ENCODE measurements around the gene ST7.

The ST7 gene

DNA sequence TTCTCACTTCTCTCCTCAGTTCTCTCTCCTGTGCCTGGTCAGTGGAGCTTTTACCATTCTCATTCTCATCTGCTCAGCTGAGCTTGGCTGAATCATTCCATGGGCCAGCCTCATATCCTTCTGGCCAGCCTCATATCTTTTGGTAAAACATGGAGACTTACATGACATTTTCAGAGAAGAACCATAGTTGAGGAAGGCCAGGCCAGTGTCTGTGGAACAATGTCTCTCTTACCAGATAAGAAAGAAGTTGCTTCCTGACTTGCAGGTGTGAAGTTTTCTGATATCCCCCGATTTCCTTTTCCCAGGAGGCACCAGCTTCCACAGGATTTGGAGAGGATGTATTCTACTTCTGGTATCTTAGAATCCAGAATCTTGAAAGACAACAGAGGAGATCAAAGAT, 24.7 kb downstream of the ST7 start:
- H3K9me3 ChIP-seq, result no peaks in the 10 kb centered on the region
- H3K27me3 ChIP-seq, result no peaks in the 10 kb centered on the region
- no peak for DNase-seq
- no peaks in the 10 kb centered on the region for H3K36me3 ChIP-seq
- no peak for TF ChIP-seq CTCF (IDR thresholded peaks at IDR 0.05; ENCODE audit: low read depth, low read length)
- H3K4me1 ChIP-seq, result peaks cover 7% of the 10 kb centered on the region
- H3K4me3 ChIP-seq (ENCODE audit: low read depth, low read length), result no peak overlapping the region

- Histone ChIP-seq H3K9me3 (no peaks in the 10 kb centered on the region), H3K4me1 (peaks cover 7% of the 10 kb centered on the region), H3K36me3 (no peaks in the 10 kb centered on the region), H3K27me3 (no peaks in the 10 kb centered on the region), H3K4me3 (ENCODE audit: low read depth, low read length) (no peak overlapping the region)
- no peak for TF ChIP-seq CTCF (IDR thresholded peaks at IDR 0.05; ENCODE audit: low read depth, low read length)
- no peak for DNase-seq
Measured at GRCh38 chr7:116979430-116979829, 26.1 kb downstream of the ST7 start.

DNA sequence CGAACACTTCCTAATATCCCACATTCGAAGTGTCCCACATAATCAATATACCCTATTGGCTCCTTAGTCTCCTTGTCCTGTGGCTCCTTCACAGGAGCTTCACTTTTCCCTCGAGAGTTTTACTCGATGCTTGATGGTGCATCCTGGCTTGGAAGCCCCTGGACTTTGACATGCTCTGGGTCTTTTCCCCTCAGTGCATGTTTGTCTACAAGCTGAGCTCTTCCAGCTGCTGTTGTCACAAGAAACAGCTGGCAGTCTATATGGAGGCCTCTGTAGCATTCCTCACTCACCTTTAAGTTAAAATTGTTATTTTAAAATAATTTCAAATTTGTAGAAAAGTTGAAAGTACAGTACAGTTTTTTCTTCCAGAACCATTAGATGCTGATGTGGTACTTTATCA, 27.1 kb downstream of the ST7 start:
- TF ChIP-seq CTCF (IDR thresholded peaks at IDR 0.05; ENCODE audit: low read depth, low read length), result no peak
- Histone ChIP-seq H3K4me3 (ENCODE audit: low read depth, low read length) (no peak overlapping the region), H3K27me3 (no peaks in the 10 kb centered on the region), H3K36me3 (no peaks in the 10 kb centered on the region), H3K4me1 (peaks cover 7% of the 10 kb centered on the region), H3K9me3 (no peaks in the 10 kb centered on the region)
- no peak for DNase-seq

DNA sequence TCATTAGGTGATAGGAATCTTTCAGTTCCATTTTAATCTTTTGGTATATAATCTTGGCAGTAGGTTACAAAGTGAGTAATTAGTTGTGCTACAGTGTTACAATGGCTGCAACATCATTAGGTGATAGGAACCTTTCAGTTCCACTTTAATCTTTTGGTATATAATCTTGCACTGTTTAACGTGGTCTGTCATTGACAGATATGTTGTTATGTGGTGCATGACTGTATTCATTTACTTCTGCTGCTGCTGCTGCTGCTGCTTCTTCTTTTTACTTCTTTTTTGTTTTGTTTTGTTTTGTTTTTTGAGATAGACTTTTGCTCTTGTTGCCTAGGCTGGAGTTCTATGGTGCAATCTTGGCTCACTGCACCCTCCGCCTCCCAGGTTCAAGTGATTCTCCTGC, 28.6 kb downstream of the ST7 start:
- DNase-seq, result no peak
- Histone ChIP-seq H3K9me3 (no peaks in the 10 kb centered on the region), H3K4me1 (peaks cover 7% of the 10 kb centered on the region), H3K36me3 (no peaks in the 10 kb centered on the region), H3K27me3 (no peaks in the 10 kb centered on the region), H3K4me3 (ENCODE audit: low read depth, low read length) (no peak overlapping the region)
- TF ChIP-seq CTCF (IDR thresholded peaks at IDR 0.05; ENCODE audit: low read depth, low read length), result no peak

GRCh38 chr7:116984511-116984910, 31.2 kb downstream of the ST7 start:
- Histone ChIP-seq H3K9me3 (no peaks in the 10 kb centered on the region), H3K4me3 (ENCODE audit: low read depth, low read length) (no peak overlapping the region), H3K4me1 (peaks cover 1% of the 10 kb centered on the region), H3K27me3 (no peaks in the 10 kb centered on the region), H3K36me3 (no peaks in the 10 kb centered on the region)
- DNase-seq, result no peak
- no peak for TF ChIP-seq CTCF (IDR thresholded peaks at IDR 0.05; ENCODE audit: low read depth, low read length)

- Histone ChIP-seq H3K36me3 (no peaks in the 10 kb centered on the region), H3K4me1 (no peaks in the 10 kb centered on the region), H3K27me3 (no peaks in the 10 kb centered on the region), H3K4me3 (ENCODE audit: low read depth, low read length) (no peak overlapping the region), H3K9me3 (no peaks in the 10 kb centered on the region)
- no peak for DNase-seq
- peak; percentile 66 for TF ChIP-seq CTCF (IDR thresholded peaks at IDR 0.05; ENCODE audit: low read depth, low read length)
Measured at GRCh38 chr7:116984917-116985316, 31.6 kb downstream of the ST7 start.

Measured in BE2C (cell line).